Middle frontal gyrus (tissue), 1 donor: ENCODE data around the gene SOCS6.
"Not testable (repeated sequence)": the region's sequence is repeated elsewhere in the genome, so short reads cannot be mapped to it uniquely, and the experiment has no call there.

Experiments
- DNase-seq: peaks from one replicate; pipeline ENCODE4 v3.0.0-alpha.2; 2015; ENCODE audit warnings: low spot score; ENCODE audit errors: extremely low spot score

The SOCS6 gene

GRCh38 chr18:70358105-70358406 lies 69.2 kb downstream of the SOCS6 start:
- DNase-seq: not testable (repeated sequence)

- DNase-seq: no peak
Observed at GRCh38 chr18:70359071-70359470, 70.2 kb downstream of the SOCS6 start.

- DNase-seq: no peak
Observed at GRCh38 chr18:70362258-70362657, 73.4 kb downstream of the SOCS6 start.

GRCh38 chr18:70363861-70364260 lies 75.0 kb downstream of the SOCS6 start:
- DNase-seq: no peak

- no peak for DNase-seq
Observed at GRCh38 chr18:70365361-70365760, 76.5 kb downstream of the SOCS6 start.

GRCh38 chr18:70366174-70366573 lies 77.3 kb downstream of the SOCS6 start:
- DNase-seq: no peak

- DNase-seq: no peak
Observed at GRCh38 chr18:70366670-70367069, 77.8 kb downstream of the SOCS6 start.

- DNase-seq: not testable (repeated sequence)
Observed at GRCh38 chr18:70367344-70367743, 78.5 kb downstream of the SOCS6 start.

GRCh38 chr18:70368903-70369302 lies 80.1 kb downstream of the SOCS6 start:
- no peak for DNase-seq

GRCh38 chr18:70370762-70371733 lies 82.2 kb downstream of the SOCS6 start:
- no peak for DNase-seq

GRCh38 chr18:70371908-70372307 lies 83.1 kb downstream of the SOCS6 start:
- DNase-seq: no peak

GRCh38 chr18:70372450-70373041 lies 83.7 kb downstream of the SOCS6 start:
- DNase-seq: no peak

- DNase-seq: no peak
Observed at GRCh38 chr18:70373042-70373519, 84.2 kb downstream of the SOCS6 start.

GRCh38 chr18:70374154-70374553 lies 85.3 kb downstream of the SOCS6 start:
- DNase-seq: no peak

GRCh38 chr18:70376137-70376913 lies 87.5 kb downstream of the SOCS6 start:
- no peak for DNase-seq

GRCh38 chr18:70376914-70377258 lies 88.0 kb downstream of the SOCS6 start:
- DNase-seq: no peak

- DNase-seq: no peak
Observed at GRCh38 chr18:70377317-70377799, 88.5 kb downstream of the SOCS6 start.

- no peak for DNase-seq
Observed at GRCh38 chr18:70377857-70378701, 89.2 kb downstream of the SOCS6 start.
